GM21576 (cell line): ENCODE data around the gene RIF1.
"Not testable (repeated sequence)": the region's sequence is repeated elsewhere in the genome, so short reads cannot be mapped to it uniquely, and the experiment has no call there.

Experiments
- ATAC-seq: cut with Tn5 transposase; IDR thresholded peaks from one replicate; pipeline ENCODE4 v1.9.1; 2021; ENCODE audit warnings: mild to moderate bottlenecking, moderate library complexity; ENCODE audit not compliant: unreplicated experiment

RIF1 gene

DNA sequence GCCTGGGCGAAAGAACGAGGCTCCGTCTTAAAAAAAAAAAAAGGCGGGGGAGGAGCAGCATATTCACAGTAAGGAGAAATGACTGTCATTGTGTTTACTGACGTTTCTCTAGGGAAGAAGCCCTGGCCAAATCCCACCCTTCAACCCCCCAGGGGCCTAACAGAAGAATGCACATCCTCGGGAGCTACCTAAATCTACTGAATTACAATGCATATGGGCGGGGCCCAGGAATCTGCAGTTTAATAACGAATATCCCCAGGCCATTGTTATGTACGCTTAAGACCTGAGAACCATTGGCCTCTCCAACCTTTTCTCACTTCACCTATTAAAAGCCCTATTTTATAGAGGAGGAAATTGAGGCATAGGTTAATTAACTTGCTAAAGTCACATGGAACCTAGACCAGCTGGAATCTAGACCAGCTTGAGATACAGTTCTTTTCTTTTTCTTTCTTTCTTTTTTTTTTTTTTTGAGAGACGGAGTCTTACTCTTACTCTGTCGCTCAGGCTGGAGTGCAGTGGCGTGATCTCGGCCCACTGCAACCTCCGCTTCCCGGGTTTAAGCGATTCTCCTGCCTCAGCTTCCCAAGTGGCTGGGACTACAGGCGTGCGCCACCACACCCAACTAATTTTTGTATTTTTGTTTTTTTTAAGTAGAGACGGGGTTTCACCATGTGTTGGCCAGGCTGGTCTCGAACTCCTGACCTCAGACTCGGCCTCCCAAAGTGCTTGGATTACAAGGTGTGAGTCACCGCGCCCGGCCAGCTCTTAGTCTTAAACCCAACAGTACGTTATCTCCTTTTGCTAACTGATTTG is 708 bp upstream of the RIF1 start:
- no peak for ATAC-seq

GRCh38 chr2:151410485-151410834 is 758 bp downstream of the RIF1 start:
- peak; percentile 36 for ATAC-seq

DNA sequence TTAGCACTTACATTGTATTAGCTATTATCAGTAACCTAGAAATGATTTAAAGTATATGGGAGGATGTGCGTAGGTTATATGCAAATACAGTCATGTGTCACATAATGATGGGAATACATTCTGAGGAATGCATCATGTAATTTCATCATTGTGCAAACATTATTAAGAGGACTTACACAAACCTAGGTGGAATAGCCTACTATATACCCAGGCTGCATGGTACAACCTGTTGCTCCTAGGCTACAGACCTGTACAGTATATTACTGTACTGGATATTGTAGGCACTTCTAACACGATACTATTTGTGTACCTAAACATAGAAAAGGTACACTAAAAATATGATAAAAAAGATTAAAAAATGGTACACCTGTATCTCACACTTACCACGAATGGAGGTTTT is 7.9 kb downstream of the RIF1 start:
- ATAC-seq = no peak

DNA sequence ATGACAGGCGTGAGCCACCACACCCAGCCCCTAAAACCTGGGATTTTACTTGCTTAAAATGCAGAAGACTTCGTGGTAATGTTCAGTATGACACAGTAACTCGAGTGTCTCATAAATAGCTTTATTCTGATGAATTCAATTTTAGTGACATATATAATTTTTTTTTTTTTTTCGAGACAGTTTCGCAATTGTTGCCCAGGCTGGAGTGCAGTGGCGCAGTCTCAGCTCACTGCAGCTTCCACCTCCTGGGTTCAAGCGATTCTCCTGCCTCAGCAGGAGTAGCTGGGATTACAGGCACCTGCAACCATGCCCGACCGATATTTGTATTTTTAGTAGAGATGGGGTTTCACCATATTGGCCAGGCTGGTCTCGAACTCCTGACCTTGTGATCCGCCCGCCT is 12.0 kb downstream of the RIF1 start:
- not testable (repeated sequence) for ATAC-seq

GRCh38 chr2:151422917-151423439 is 13.3 kb downstream of the RIF1 start:
- peak; percentile 77 for ATAC-seq

DNA sequence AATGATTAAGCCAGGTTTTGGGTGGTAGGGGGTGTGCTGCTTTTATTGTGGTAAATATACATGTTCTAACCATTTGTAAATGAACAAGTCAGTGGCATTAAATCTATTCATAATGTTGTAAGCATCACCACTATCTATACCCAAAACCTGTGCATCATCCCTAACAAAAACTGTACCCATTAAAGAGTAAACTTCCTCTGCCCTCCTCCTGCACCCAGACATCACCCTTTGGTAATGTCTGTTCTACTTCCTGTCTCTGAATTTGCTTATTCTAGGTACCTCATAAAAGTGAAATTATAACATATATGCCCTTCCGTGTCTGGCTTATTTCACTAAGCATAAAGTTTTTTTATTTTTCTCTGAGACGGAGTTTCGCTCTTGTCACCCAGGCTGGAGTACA is 14.1 kb downstream of the RIF1 start:
- no peak for ATAC-seq

GRCh38 chr2:151437630-151438029 is 27.9 kb downstream of the RIF1 start:
- ATAC-seq = no peak

DNA sequence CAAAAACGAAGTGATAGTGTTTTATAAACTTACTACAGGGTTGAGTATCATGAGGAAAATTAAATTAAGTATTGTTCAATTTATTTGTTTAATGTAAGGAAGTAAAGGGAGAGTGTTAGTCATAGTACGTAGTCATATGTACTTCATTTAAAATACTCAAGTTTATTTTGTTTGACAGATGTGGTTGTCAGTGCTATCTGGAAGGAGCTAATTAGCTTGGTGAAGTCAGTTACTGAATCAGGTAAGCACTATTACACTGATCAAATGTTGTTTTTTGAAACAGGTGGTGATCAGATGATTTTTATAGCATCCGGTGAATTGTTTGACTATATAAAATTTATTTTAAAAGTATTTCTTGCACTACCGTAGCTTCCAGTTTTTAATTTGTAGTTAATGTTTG is 28.8 kb downstream of the RIF1 start:
- ATAC-seq = no peak

DNA sequence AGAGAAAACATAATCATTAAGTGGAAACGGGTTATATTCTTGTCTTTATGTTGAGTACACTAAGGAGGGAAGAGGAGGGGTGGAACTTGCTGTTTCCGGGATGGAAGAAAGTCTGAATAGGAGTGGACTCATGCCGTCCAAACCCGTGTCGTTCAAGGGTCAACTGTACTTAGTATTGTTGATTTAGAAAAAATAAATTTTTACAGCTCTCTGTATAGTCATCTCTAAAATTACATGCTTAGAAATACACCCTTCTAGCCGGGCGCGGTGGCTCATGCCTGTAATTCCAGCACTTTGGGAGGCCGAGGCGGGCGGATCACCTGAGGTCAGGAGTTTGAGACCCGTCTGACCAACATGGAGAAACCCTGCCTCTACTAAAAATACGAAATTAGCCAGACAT is 29.4 kb downstream of the RIF1 start:
- no peak for ATAC-seq

DNA sequence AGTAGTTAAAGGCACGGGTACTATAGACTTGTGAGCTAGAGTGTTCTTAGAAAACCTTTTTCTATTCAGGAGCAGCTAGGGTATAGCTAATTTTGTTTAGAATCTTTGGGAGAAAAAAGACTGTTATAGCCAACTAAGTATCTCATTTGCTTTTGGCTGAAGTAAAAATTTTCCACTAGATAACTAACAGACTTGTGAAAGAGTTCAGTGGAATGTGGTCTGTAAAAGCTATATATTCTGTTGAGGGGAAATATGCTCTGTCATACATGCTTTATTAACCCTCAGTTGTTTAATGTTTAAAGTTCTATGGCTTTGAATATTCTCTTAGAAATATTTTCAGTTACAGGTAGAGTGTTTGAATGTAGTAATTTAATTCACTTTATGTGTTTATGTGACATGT is 49.7 kb downstream of the RIF1 start:
- no peak for ATAC-seq

GRCh38 chr2:151465771-151466170 is 56.1 kb downstream of the RIF1 start:
- no peak for ATAC-seq

- no peak for ATAC-seq
These were observed 60.9 kb downstream of the RIF1 start for GRCh38 chr2:151470556-151470955.

GRCh38 chr2:151472966-151473365 is 63.3 kb downstream of the RIF1 start:
- ATAC-seq = no peak

DNA sequence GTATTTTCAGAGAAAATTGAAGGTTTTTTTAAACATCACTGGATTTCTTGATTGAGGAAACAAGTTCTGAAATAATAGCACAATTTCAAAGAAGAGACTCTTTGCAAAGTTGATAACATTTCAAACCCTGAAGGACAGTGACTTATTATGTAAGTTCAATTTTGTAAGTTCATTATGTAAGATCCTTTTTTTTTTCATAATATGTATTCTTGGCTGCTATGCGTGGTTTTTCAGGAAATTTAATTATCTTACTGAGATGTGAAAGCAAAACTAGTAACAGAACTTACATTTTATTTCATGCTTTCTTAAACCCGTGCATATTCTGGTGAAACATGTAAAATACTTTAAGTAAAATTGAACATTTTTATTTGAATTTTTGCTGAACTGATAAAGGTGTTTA is 65.4 kb downstream of the RIF1 start:
- no peak for ATAC-seq

GRCh38 chr2:151476287-151476686 is 66.6 kb downstream of the RIF1 start:
- no peak for ATAC-seq

DNA sequence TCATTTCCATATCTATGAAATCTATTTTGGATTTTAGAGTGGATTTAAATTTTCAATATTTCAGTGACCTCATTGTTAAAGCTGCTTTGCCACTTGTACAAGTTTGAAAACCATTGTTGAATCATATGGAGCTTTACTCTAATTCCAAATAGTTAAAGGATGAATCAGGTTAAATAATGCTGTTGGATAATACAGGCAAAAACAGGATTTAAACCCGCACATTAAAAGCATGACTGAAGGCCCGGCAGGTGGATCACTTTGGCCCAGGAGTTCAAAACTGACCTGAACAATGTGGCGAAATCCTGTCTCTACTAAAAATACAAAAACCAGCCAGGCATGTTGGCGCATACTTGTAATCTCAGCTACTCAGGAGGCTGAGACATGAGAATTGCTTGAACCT is 68.3 kb downstream of the RIF1 start:
- ATAC-seq = no peak

DNA sequence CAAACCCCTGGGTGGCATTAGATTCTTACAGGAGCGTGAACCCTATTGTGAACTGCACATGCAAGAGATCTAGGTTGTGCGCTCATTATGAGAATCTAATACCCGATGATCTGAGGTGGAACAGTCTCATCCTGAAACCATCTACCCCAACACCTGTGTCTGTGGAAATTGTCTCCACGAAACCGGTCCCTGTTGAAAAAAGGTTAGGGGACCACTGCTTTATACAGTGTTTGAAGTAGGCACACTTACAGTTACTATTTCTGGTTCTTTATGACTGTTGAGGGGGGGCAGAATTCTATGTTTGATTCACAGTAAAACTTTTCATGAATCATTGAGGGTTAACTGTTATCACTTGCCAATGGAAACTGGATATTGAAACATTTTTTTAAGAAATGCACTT is 72.0 kb downstream of the RIF1 start:
- ATAC-seq = no peak

DNA sequence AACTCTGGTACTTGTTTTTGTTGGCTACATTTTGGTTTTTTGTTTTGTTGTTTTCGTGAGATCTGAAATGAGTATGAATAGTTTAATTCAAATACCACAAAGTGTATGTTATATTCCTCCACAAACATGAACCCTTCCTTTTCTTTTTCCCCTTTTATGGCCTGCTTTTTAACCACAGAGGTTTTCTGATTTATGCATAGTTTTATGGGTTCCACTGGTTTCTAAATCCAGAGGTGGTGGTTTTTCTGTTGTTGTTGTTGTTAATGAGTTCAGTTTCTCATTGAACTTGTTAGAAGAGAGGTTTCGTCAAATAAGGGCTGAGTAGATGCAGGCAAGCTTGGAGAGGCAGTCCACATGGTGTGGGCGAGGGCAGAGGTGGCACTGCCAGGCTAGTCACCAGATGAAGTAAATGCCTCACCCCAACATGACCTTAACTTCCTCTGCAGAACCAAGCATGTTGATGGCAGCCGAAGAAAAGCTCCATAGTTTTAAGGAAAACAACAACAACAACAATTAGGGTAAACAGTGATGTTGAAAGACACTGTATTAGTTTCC is 72.5 kb downstream of the RIF1 start:
- no peak for ATAC-seq

- ATAC-seq = no peak
These were observed 73.8 kb downstream of the RIF1 start for GRCh38 chr2:151483546-151483945.

- ATAC-seq = no peak
These were observed 74.4 kb downstream of the RIF1 start for GRCh38 chr2:151484100-151484499.

GRCh38 chr2:151486053-151486452 is 76.4 kb downstream of the RIF1 start:
- ATAC-seq = no peak

GRCh38 chr2:151490276-151490675 is 80.6 kb downstream of the RIF1 start:
- no peak for ATAC-seq

DNA sequence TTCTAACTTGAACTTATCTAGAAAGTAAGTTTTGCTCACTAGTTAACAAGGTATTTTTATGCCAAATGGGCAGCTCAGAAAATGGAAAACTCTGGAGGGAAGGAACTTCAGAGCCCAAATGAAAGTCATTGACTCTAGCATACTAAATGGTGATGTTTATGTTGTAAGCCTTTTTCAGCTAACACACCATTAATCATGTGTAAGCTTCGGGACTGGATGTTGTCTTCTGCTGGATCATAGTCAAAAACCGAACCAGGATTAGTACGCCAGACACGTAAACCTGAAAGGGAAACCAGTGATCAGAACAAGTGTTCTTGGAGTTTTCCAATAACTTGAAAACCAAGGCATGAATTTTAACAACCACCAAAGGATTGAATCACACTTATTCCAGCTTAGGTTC is 81.8 kb downstream of the RIF1 start:
- no peak for ATAC-seq
